ENCODE results near the gene RAB44. TPM values are rescaled to one million over a fixed set of nuclear protein-coding genes. Genes with fewer than 3 reads are reported as not detected.

The RAB44 gene
- total RNA-seq, 2 donors from 2014 or later: 0.08 to 0.30 TPM

- Histone ChIP-seq H3K36me3 (no peaks in the 10 kb centered on the region), H3K4me3 (no peak overlapping the region), H3K27me3 (no peaks in the 10 kb centered on the region), H3K9ac (ENCODE audit: low read depth in 2 of 2, low read length in 2 of 2) (no peak overlapping the region), H3K4me1 (no peaks in the 10 kb centered on the region), H3K9me3 (no peaks in the 10 kb centered on the region), H3K27ac (no peak overlapping the region)
- TF ChIP-seq CTCF (IDR thresholded peaks at IDR 0.05): no peak
- no peak for DNase-seq
- intact Hi-C loops (cut with DNase I): no loop called here
These were observed 32.4 kb upstream of the RAB44 start for GRCh38 chr6:36665180-36665579.

- no peaks in the 10 kb centered on the region for H3K4me1 ChIP-seq
- intact Hi-C loops (cut with DNase I): no loop called here
- no peak for DNase-seq
- H3K36me3 ChIP-seq: no peaks in the 10 kb centered on the region
- H3K9me3 ChIP-seq: no peaks in the 10 kb centered on the region
- no peak overlapping the region for H3K27ac ChIP-seq
- peak overlapping the region in 1 of 2 donors; percentile 55 for H3K9ac ChIP-seq (ENCODE audit: low read depth in 2 of 2, low read length in 2 of 2)
- TF ChIP-seq CTCF (IDR thresholded peaks at IDR 0.05): no peak
- H3K27me3 ChIP-seq: no peaks in the 10 kb centered on the region
- no peak overlapping the region for H3K4me3 ChIP-seq
These were observed 31.3 kb upstream of the RAB44 start for GRCh38 chr6:36666287-36666686.

- H3K9me3 ChIP-seq: no peaks in the 10 kb centered on the region
- DNase-seq: peak; percentile 63
- no peaks in the 10 kb centered on the region for H3K36me3 ChIP-seq
- H3K4me3 ChIP-seq: no peak overlapping the region
- H3K27ac ChIP-seq: no peak overlapping the region
- H3K4me1 ChIP-seq: no peaks in the 10 kb centered on the region
- TF ChIP-seq CTCF (IDR thresholded peaks at IDR 0.05): no peak
- no peaks in the 10 kb centered on the region for H3K27me3 ChIP-seq
- peak overlapping the region in 1 of 2 donors; percentile 55 for H3K9ac ChIP-seq (ENCODE audit: low read depth in 2 of 2, low read length in 2 of 2)
- intact Hi-C loops (cut with DNase I): no loop called here
These were observed 30.6 kb upstream of the RAB44 start for GRCh38 chr6:36666826-36667591.

GRCh38 chr6:36668591-36668990 lies 29.0 kb upstream of the RAB44 start:
- TF ChIP-seq CTCF (IDR thresholded peaks at IDR 0.05): no peak
- no peaks in the 10 kb centered on the region for H3K27me3 ChIP-seq
- no peak overlapping the region for H3K9ac ChIP-seq (ENCODE audit: low read depth in 2 of 2, low read length in 2 of 2)
- intact Hi-C loops (cut with DNase I): no loop called here
- H3K36me3 ChIP-seq: no peaks in the 10 kb centered on the region
- H3K27ac ChIP-seq: no peak overlapping the region
- no peak for DNase-seq
- H3K4me1 ChIP-seq: no peaks in the 10 kb centered on the region
- H3K9me3 ChIP-seq: no peaks in the 10 kb centered on the region
- H3K4me3 ChIP-seq: no peak overlapping the region

- H3K9ac ChIP-seq (ENCODE audit: low read depth in 2 of 2, low read length in 2 of 2): no peak overlapping the region
- no peak for TF ChIP-seq CTCF (IDR thresholded peaks at IDR 0.05)
- intact Hi-C loops (cut with DNase I): no loop called here
- H3K4me1 ChIP-seq: no peaks in the 10 kb centered on the region
- H3K9me3 ChIP-seq: no peaks in the 10 kb centered on the region
- no peak overlapping the region for H3K27ac ChIP-seq
- no peak for DNase-seq
- H3K4me3 ChIP-seq: no peak overlapping the region
- no peaks in the 10 kb centered on the region for H3K27me3 ChIP-seq
- H3K36me3 ChIP-seq: no peaks in the 10 kb centered on the region
These were observed 28.6 kb upstream of the RAB44 start for GRCh38 chr6:36669002-36669401.

All from colonic mucosa (tissue), 4 donors.